Caco-2 (cell line): ENCODE measurements around the gene NUDCD2. TPM values are rescaled to one million over a fixed set of nuclear protein-coding genes. Genes with fewer than 3 reads are reported as not detected.
"Not testable (repeated sequence)": the region's sequence is repeated elsewhere in the genome, so short reads cannot be mapped to it uniquely, and the experiment has no call there.

Source experiments
- BruUV-seq: library from RNA; stranded (reverse); fragments of 400-500 nt; replicated peaks from 2 replicates; lab custom pipeline; 2021; lab: Mats Ljungman, UMichigan
- CTCF ChIA-PET: fragments of 300-600 bp; sonication (Branson Sonifier 250); formaldehyde crosslinking; loops from one replicate; lab custom pipeline; 2022; ENCODE audit warnings: antibody characterized with exemption; lab: Charles Lee
- POLR2A ChIA-PET: fragments of 300-600 bp; sonication (Branson Sonifier 250); formaldehyde crosslinking; loops from one replicate; lab custom pipeline; 2022; ENCODE audit warnings: antibody characterized with exemption; lab: Charles Lee
- DNase-seq, 2 experiments: peaks; one replicate each; pipeline versions ENCODE4 v3.0.0 to v3.0.0-alpha.2; 2020 to 2022
- H3K27me3 ChIP-seq: replicated peaks from 2 replicates; pipeline ENCODE4 v1.6.0; 2011; ENCODE audit warnings: low read length; ENCODE audit not compliant: control insufficient read depth, insufficient read depth
- H3K36me3 ChIP-seq: 2 replicates; pipeline ENCODE4 v1.5.1; 2011; ENCODE audit warnings: low read length; ENCODE audit not compliant: control insufficient read depth, insufficient read depth
- H3K4me1 ChIP-seq: fragments of 250-450 bp; sonication (Bioruptor Pico); 2 replicates; pipeline ENCODE4 v1.5.1; 2020; ENCODE audit warnings: mild to moderate bottlenecking
- H3K4me3 ChIP-seq: 2 replicates; pipeline ENCODE4 v1.5.1; 2011; ENCODE audit warnings: low read depth, mild to moderate bottlenecking, control low read depth, low read length
- H3K9me3 ChIP-seq: fragments of 250-450 bp; sonication (Bioruptor Pico); 2 replicates; pipeline ENCODE4 v1.5.1; 2020; ENCODE audit warnings: mild to moderate bottlenecking, moderate library complexity
- H3K27ac Mint-ChIP-seq: one replicate; pipeline ENCODE4 v1.8.0; 2022; ENCODE audit warnings: mixed read lengths; ENCODE audit not compliant: unreplicated experiment
- H3K27me3 Mint-ChIP-seq: one replicate; pipeline ENCODE4 v1.8.0; 2022; ENCODE audit warnings: mixed read lengths; ENCODE audit not compliant: insufficient read depth, unreplicated experiment
- H3K36me3 Mint-ChIP-seq: one replicate; pipeline ENCODE4 v1.8.0; 2022; ENCODE audit warnings: mild to moderate bottlenecking, mixed read lengths; ENCODE audit not compliant: insufficient read depth, unreplicated experiment
- H3K4me1 Mint-ChIP-seq: one replicate; pipeline ENCODE4 v1.8.0; 2022; ENCODE audit warnings: low read depth, mixed read lengths; ENCODE audit not compliant: unreplicated experiment
- H3K4me3 Mint-ChIP-seq: one replicate; pipeline ENCODE4 v1.8.0; 2022; ENCODE audit warnings: mild to moderate bottlenecking, moderate library complexity, mixed read lengths; ENCODE audit not compliant: unreplicated experiment
- H3K9me3 Mint-ChIP-seq: one replicate; pipeline ENCODE4 v1.8.0; 2022; ENCODE audit warnings: mixed read lengths; ENCODE audit not compliant: unreplicated experiment
- intact Hi-C: fragments of 100-400 bp; cut with micrococcal nuclease; formaldehyde crosslinking; loops from one replicate; pipeline ENCODE4 v1.10.0; 2022; ENCODE audit not compliant: unreplicated experiment
- total RNA-seq: library from RNA; stranded (reverse); gene quantifications from 2 replicates; pipeline ENCODE4 v1.2.3, GENCODE V29; 2022
- TF ChIP-seq, protein P1 (sequence below), 2 experiments: fragments of 200-600 bp in 1 of 2; IDR thresholded peaks; 1 replicate in 1 of 2; 2 replicates in 1 of 2; pipeline versions ENCODE4 v1.5.1 to v1.8.0; 2011 to 2022; ENCODE audit warnings: antibody characterized with exemption in 1 of 2, control low read depth in 1 of 2, inconsistent platforms in 1 of 2, low read depth in 1 of 2, low read length in 1 of 2, mild to moderate bottlenecking in 1 of 2, moderate library complexity in 1 of 2; ENCODE audit not compliant: insufficient read depth in 1 of 2, severe bottlenecking in 1 of 2, unreplicated experiment in 1 of 2

The NUDCD2 gene
- total RNA-seq, 1 experiment from 2014 or later = 50.0 TPM

DNA sequence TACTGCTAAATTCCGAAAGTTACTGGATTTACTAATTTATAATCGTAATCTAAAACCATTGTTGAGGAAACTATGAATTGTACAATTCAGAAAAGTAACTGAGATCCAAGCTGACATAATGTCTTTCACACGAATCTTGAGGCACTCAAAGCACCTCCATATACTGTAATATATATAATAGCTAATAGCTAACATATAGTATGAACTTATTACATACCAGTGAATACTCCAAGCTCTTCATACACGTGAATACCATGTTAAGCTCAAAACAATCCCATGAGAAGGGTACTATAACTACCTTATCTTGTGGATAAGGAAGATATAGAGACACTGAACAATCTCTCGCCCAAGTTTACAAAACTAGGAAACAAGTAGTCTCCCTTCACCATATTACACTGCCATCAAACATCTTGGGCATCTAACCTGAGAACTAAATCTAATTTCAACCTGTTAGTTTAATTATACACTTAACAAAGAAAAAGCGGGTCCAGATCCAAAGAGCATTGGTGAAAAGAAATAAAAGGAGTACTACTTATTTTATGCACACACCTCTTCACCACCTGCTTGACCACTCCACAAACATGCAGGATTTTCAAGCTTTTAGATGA is 1.0 kb downstream of the NUDCD2 start:
- intact Hi-C loops = loop anchor here (1.0 kb wide), 1 partner anchor 10 kb away; no protein-coding TSS in a partner anchor
- Mint-ChIP-seq H3K4me3 (peak overlapping the region; percentile 81), H3K36me3 (peaks cover 54% of the 10 kb centered on the region), H3K4me1 (no peaks in the 10 kb centered on the region), H3K27ac (peak overlapping the region; percentile 100), H3K27me3 (no peaks in the 10 kb centered on the region), H3K9me3 (no peaks in the 10 kb centered on the region)
- Histone ChIP-seq H3K27me3 (no peaks in the 10 kb centered on the region), H3K4me1 (peaks cover 8% of the 10 kb centered on the region; the same call in 1 of the 2 replicates), H3K4me3 (peak overlapping the region; percentile 62), H3K36me3 (no peaks in the 10 kb centered on the region), H3K9me3 (no peaks in the 10 kb centered on the region)
- ChIA-PET CTCF (interaction anchor here (2.4 kb wide), 1 partner anchor 21 kb away, joined by 9 read pairs; the partner anchor contains the start of gene CCNG1), POLR2A (interaction anchor here (1.4 to 4.4 kb wide), 2 partner anchors 20 to 46 kb away, joined by 6 to 120 read pairs; partner anchors contain the start of genes CCNG1 and MAT2B)
- no peak for DNase-seq
- TF ChIP-seq, protein P1, sequence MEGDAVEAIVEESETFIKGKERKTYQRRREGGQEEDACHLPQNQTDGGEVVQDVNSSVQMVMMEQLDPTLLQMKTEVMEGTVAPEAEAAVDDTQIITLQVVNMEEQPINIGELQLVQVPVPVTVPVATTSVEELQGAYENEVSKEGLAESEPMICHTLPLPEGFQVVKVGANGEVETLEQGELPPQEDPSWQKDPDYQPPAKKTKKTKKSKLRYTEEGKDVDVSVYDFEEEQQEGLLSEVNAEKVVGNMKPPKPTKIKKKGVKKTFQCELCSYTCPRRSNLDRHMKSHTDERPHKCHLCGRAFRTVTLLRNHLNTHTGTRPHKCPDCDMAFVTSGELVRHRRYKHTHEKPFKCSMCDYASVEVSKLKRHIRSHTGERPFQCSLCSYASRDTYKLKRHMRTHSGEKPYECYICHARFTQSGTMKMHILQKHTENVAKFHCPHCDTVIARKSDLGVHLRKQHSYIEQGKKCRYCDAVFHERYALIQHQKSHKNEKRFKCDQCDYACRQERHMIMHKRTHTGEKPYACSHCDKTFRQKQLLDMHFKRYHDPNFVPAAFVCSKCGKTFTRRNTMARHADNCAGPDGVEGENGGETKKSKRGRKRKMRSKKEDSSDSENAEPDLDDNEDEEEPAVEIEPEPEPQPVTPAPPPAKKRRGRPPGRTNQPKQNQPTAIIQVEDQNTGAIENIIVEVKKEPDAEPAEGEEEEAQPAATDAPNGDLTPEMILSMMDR (IDR thresholded peaks at IDR 0.05; ENCODE audit: insufficient read depth in 1 of 2, low read depth in 1 of 2, low read length in 1 of 2, severe bottlenecking in 1 of 2, unreplicated experiment in 1 of 2) = no peak
- BruUV-seq = no TSS peak

DNA sequence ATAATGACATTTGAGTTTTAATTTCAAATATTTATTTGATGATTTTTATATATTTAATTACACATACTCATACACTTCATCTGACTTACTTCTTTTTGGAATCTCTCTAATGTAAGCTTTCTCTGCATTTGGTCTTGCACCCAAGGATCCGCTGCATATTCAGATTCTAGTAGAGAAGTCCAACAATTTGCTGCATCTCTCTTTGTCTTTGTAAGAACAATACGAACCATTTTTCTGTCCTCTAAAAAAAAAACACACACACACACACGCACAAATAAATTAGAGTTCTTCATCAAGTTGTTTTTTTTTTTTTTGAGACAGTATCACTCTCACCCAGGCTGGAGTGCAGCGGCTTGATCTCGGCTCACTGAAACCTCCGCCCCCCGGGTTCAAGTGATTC is 3.1 kb downstream of the NUDCD2 start:
- Mint-ChIP-seq H3K9me3 (no peaks in the 10 kb centered on the region), H3K4me3 (no peak overlapping the region), H3K36me3 (peaks cover 65% of the 10 kb centered on the region), H3K27ac (no peak overlapping the region), H3K4me1 (no peaks in the 10 kb centered on the region), H3K27me3 (no peaks in the 10 kb centered on the region)
- Histone ChIP-seq H3K36me3 (no peaks in the 10 kb centered on the region), H3K4me1 (no peaks in the 10 kb centered on the region; the same call in 1 of the 2 replicates), H3K9me3 (no peaks in the 10 kb centered on the region), H3K4me3 (no peak overlapping the region), H3K27me3 (no peaks in the 10 kb centered on the region)
- CTCF ChIA-PET = no interaction called here
- intact Hi-C loops = no loop called here
- BruUV-seq = no TSS peak
- POLR2A ChIA-PET = no interaction called here
- no peak for DNase-seq
- TF ChIP-seq, protein P1 (IDR thresholded peaks at IDR 0.05; ENCODE audit: insufficient read depth in 1 of 2, low read depth in 1 of 2, low read length in 1 of 2, severe bottlenecking in 1 of 2, unreplicated experiment in 1 of 2) = no peak

DNA sequence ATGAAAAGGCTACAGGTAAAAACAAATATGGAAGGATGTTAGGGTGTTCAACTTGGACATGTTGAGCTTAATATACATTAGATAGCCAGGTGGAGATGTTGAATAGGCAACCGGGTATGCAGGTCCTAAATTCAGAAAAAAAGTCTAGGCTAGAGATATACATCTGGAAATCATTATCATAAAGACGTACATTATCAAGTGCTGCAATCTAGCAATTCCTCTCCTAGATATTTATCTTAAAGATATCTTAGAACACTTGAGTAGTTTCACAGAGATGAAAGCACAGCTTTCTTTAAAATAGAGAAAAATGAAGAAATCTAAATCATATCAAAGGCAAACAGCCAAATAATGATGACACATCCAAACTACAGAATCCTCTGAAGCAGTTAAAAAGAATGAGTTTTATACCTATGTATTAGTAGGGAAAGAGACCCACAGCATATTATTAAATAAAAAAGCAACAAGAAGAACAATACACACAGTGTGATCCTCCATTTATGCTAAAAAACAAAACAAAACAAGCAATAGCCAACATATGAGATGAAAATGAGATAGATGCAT is 3.8 kb downstream of the NUDCD2 start:
- CTCF ChIA-PET = no interaction called here
- no peak overlapping the region for H3K27ac Mint-ChIP-seq

DNA sequence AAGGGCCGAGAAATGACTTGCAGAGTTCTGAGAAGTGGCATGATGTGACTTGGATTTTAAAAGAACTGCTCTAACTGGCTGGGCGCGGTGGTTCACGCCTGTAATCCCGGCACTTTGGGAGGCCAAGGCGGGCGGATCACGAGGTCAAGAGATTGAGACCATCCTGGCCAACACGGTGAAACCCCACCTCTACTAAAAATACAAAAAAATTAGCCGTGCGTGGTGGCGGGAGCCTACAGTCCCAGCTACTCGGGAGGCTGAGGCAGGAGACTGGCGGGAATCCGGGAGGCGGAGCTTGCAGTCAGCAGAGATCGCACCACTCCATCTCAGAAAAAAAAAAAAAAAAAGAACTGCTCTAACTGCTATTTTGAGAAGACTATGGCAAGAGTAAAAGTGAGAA is 4.5 kb downstream of the NUDCD2 start:
- POLR2A ChIA-PET = interaction anchor here (0.6 kb wide), 1 partner anchor 259 kb away, joined by 4 read pairs; no protein-coding TSS in a partner anchor
- H3K4me1 ChIP-seq, H3K9me3 ChIP-seq, H3K4me3 ChIP-seq, intact Hi-C loops, DNase-seq, H3K27me3 Mint-ChIP-seq, H3K4me1 Mint-ChIP-seq, BruUV-seq, H3K27ac Mint-ChIP-seq, H3K36me3 ChIP-seq, H3K27me3 ChIP-seq, H3K9me3 Mint-ChIP-seq, H3K4me3 Mint-ChIP-seq: not testable (repeated sequence)
- CTCF ChIA-PET = interaction anchor here (0.7 kb wide), 1 partner anchor 46 kb away, joined by 5 read pairs; no protein-coding TSS in a partner anchor
- H3K36me3 Mint-ChIP-seq = peaks cover 66% of the 10 kb centered on the region

More for the DNA sequence above, 3.8 kb downstream of the NUDCD2 start:
- DNase-seq = no peak
- POLR2A ChIA-PET = no interaction called here
- Histone ChIP-seq H3K4me1 (no peaks in the 10 kb centered on the region; the same call in 1 of the 2 replicates), H3K36me3 (no peaks in the 10 kb centered on the region), H3K27me3 (no peaks in the 10 kb centered on the region), H3K4me3 (no peak overlapping the region), H3K9me3 (no peaks in the 10 kb centered on the region)
- peaks cover 67% of the 10 kb centered on the region for H3K36me3 Mint-ChIP-seq
- intact Hi-C loops = no loop called here
- H3K4me1 Mint-ChIP-seq = no peaks in the 10 kb centered on the region
- no peak overlapping the region for H3K4me3 Mint-ChIP-seq
- no TSS peak for BruUV-seq
- no peaks in the 10 kb centered on the region for H3K9me3 Mint-ChIP-seq
- TF ChIP-seq, protein P1 (IDR thresholded peaks at IDR 0.05; ENCODE audit: insufficient read depth in 1 of 2, low read depth in 1 of 2, low read length in 1 of 2, severe bottlenecking in 1 of 2, unreplicated experiment in 1 of 2) = no peak
- no peaks in the 10 kb centered on the region for H3K27me3 Mint-ChIP-seq
